LNCaP clone FGC (cell line): ENCODE measurements around the gene TRIM17.

Source experiments
- DNase-seq: peaks from one replicate; pipeline ENCODE4 v3.0.0-alpha.2; 2011; ENCODE audit warnings: low read depth
- H3K4me3 ChIP-seq: 2 replicates; pipeline ENCODE4 v1.5.1; 2011; ENCODE audit warnings: mild to moderate bottlenecking, low read depth, low read length, control low read depth
- CTCF ChIP-seq: IDR thresholded peaks from 2 replicates; pipeline ENCODE4 v1.5.1; 2012; ENCODE audit warnings: mild to moderate bottlenecking; ENCODE audit not compliant: control insufficient read depth, insufficient read depth; ENCODE audit errors: extremely low read depth

TRIM17 gene

GRCh38 chr1:228385232-228385631, 31.4 kb downstream of the TRIM17 start:
- no peak for TF ChIP-seq CTCF
- H3K4me3 ChIP-seq = no peak overlapping the region
- DNase-seq = no peak

GRCh38 chr1:228383773-228384172, 32.9 kb downstream of the TRIM17 start:
- H3K4me3 ChIP-seq = no peak overlapping the region
- no peak for DNase-seq
- no peak for TF ChIP-seq CTCF

- DNase-seq = peak; percentile 94
- no peak for TF ChIP-seq CTCF
- no peak overlapping the region for H3K4me3 ChIP-seq
Measured at GRCh38 chr1:228381356-228381755, 35.3 kb downstream of the TRIM17 start.

- DNase-seq = no peak
- H3K4me3 ChIP-seq = no peak overlapping the region
Measured at GRCh38 chr1:228379666-228380065, 37.0 kb downstream of the TRIM17 start.

GRCh38 chr1:228378873-228379460, 37.7 kb downstream of the TRIM17 start:
- no peak for TF ChIP-seq CTCF
- H3K4me3 ChIP-seq = no peak overlapping the region
- DNase-seq = no peak

More at GRCh38 chr1:228379666-228380065, 37.0 kb downstream of the TRIM17 start:
- TF ChIP-seq CTCF = no peak

- TF ChIP-seq CTCF = no peak
- no peak for DNase-seq
- no peak overlapping the region for H3K4me3 ChIP-seq
Measured at GRCh38 chr1:228378090-228378872, 38.4 kb downstream of the TRIM17 start.
